HepG2 (cell line): Measurements from ENCODE around the gene RNF182. TPM values are rescaled to one million over a fixed set of nuclear protein-coding genes. Genes with fewer than 3 reads are reported as not detected.

Experiments used
- ATAC-seq: fragments of 200-7000 bp; cut with Tn5 transposase; 3 replicates; pipeline ENCODE4 v1.9.1; 2020; ENCODE audit warnings: mild to moderate bottlenecking, moderate library complexity
- BruUV-seq: library from RNA; stranded (reverse); fragments of 400-500 nt; replicated peaks from 2 replicates; lab custom pipeline; 2021; lab: Mats Ljungman, UMichigan
- CTCF ChIA-PET: fragments of 300-600 bp; formaldehyde crosslinking; extraction: SDS; loops from one replicate; lab custom pipeline; 2021; ENCODE audit warnings: low total read pairs, inconsistent platforms, low intra/inter-chr PET ratio; lab: Yijun Ruan, JAX
- POLR2A ChIA-PET: fragments of 350-600 bp; sonication (Branson Sonifier 250); formaldehyde crosslinking; loops from one replicate; lab custom pipeline; 2020; ENCODE audit warnings: antibody characterized with exemption, inconsistent platforms; lab: Yijun Ruan, JAX
- DNase-seq: peaks from one replicate; pipeline ENCODE4 v3.0.0-alpha.2; 2015; ENCODE audit warnings: low spot score
- FAIRE-seq: peaks from 3 replicates; lab custom pipeline; 2011; peaks lifted over from hg19 to GRCh38; lab: Jason Lieb, UNC
- H2AFZ ChIP-seq: one replicate; pipeline ENCODE4 v1.6.1; 2011; ENCODE audit warnings: low read length, inconsistent platforms
- H3K27ac ChIP-seq: fragments of 300-600 bp; 3 replicates; pipeline ENCODE4 v1.8.0; 2011; ENCODE audit warnings: mixed run types, mild to moderate bottlenecking, mixed read lengths, low read length, inconsistent platforms; ENCODE audit not compliant: insufficient read depth; ENCODE audit errors: extremely low read length
- H3K27me3 ChIP-seq, 2 experiments: fragments of 200-600 bp in 1 of 2; 2 replicates in 1 of 2; 3 replicates in 1 of 2; pipeline versions ENCODE4 v1.6.0 to v1.8.0; 2011; ENCODE audit warnings: low read length in 2 of 2, mild to moderate bottlenecking in 2 of 2, moderate library complexity in 2 of 2, inconsistent platforms in 1 of 2; ENCODE audit not compliant: insufficient read depth in 2 of 2, control insufficient read depth in 1 of 2
- H3K36me3 ChIP-seq, 2 experiments: fragments of 200-600 bp in 1 of 2; replicated peaks in 1 of 2; 2 replicates in 1 of 2; 3 replicates in 1 of 2; pipeline versions ENCODE4 v1.5.1 to v1.8.0; 2011; ENCODE audit warnings: low read length in 2 of 2, inconsistent platforms in 1 of 2; ENCODE audit not compliant: insufficient read depth in 2 of 2, control insufficient read depth in 1 of 2
- H3K4me1 ChIP-seq: 2 replicates; pipeline ENCODE4 v1.5.1; 2012; ENCODE audit warnings: low read length, inconsistent platforms; ENCODE audit not compliant: insufficient read depth
- H3K4me2 ChIP-seq: 2 replicates; pipeline ENCODE4 v1.6.0; 2011; ENCODE audit warnings: low read depth, low read length, inconsistent platforms
- H3K4me3 ChIP-seq, 3 experiments: fragments of 200-600 bp in 1 of 3; sonication (generic), shearing (Covaris generic) in 1 of 3; replicated peaks in 1 of 3; 2 replicates each; pipeline ENCODE4 v1.5.1; 2011 to 2016; ENCODE audit warnings: low read length in 3 of 3, inconsistent platforms in 2 of 3, low read depth in 2 of 3, mild to moderate bottlenecking in 2 of 3, control low read depth in 1 of 3, mixed read lengths in 1 of 3; ENCODE audit not compliant: insufficient read depth in 1 of 3
- H3K79me2 ChIP-seq: one replicate; pipeline ENCODE4 v1.6.1; 2011; ENCODE audit warnings: low read length, inconsistent platforms; ENCODE audit not compliant: insufficient read depth
- H3K9ac ChIP-seq: 2 replicates; pipeline ENCODE4 v1.6.0; 2011; ENCODE audit warnings: mild to moderate bottlenecking, low read depth, low read length, inconsistent platforms; ENCODE audit not compliant: insufficient read depth
- H3K9me3 ChIP-seq: 2 replicates; pipeline ENCODE4 v1.5.1; 2012; ENCODE audit warnings: mild to moderate bottlenecking, low read length
- H4K20me1 ChIP-seq: 2 replicates; pipeline ENCODE4 v1.6.0; 2011; ENCODE audit warnings: inconsistent platforms, mild to moderate bottlenecking, low read length, moderate library complexity; ENCODE audit not compliant: insufficient read depth
- CCAR2 ChIP-seq: fragments of 200-400 bp; formaldehyde crosslinking; optimal IDR thresholded peaks from 2 replicates; pipeline ENCODE3; 2018; ENCODE audit warnings: low read depth, mild to moderate bottlenecking, low read length, moderate library complexity
- CREB1 ChIP-seq, 2 experiments: fragments of 450-650 bp in 1 of 2; IDR thresholded peaks; 2 replicates each; pipeline ENCODE4 v1.6.1; 2016 to 2017; ENCODE audit warnings: control low read depth in 1 of 2, mild to moderate bottlenecking in 1 of 2, missing compliant biosample characterization in 1 of 2, missing genetic modification characterization in 1 of 2
- MLXIP ChIP-seq: sonication (generic); formaldehyde crosslinking; IDR thresholded peaks from 2 replicates; pipeline ENCODE4 v1.9.0; 2021; ENCODE audit warnings: missing genetic modification reagents, borderline replicate concordance
- ZNF160 ChIP-seq: sonication (generic); formaldehyde crosslinking; IDR thresholded peaks from 2 replicates; pipeline ENCODE4 v1.8.0; 2022; ENCODE audit warnings: mild to moderate bottlenecking, inconsistent platforms, missing genetic modification reagents
- ZNF383 ChIP-seq: sonication (generic); formaldehyde crosslinking; IDR thresholded peaks from 2 replicates; pipeline ENCODE4 v1.4.0; 2020; ENCODE audit warnings: missing genetic modification reagents, mild to moderate bottlenecking, borderline replicate concordance
- ZNF691 ChIP-seq: sonication (generic); formaldehyde crosslinking; IDR thresholded peaks from 2 replicates; pipeline ENCODE4 v1.4.0; 2020; ENCODE audit warnings: missing genetic modification reagents, low read depth, mild to moderate bottlenecking, borderline replicate concordance
- ZNF879 ChIP-seq: sonication (generic); formaldehyde crosslinking; IDR thresholded peaks from 2 replicates; pipeline ENCODE4 v1.8.1; 2023; ENCODE audit warnings: missing genetic modification reagents
- WGBS: methylation state at CpG from one replicate; pipeline ENCODE4 v1.1.6; 2017; ENCODE audit warnings: low lambda C conversion rate; 5-methylcytosine and 5-hydroxymethylcytosine counted together
- in situ Hi-C: cut with HindIII; loops from 2 replicates; pipeline ENCODE4 v1.10.0; 2017; ENCODE audit warnings: low pct_unique_long_range_greater_than_20kb; ENCODE audit not compliant: extremely low pct_ligation_motif_present
- intact Hi-C: fragments of 100-400 bp; cut with micrococcal nuclease; formaldehyde crosslinking; loops from one replicate; pipeline ENCODE4 v1.10.0; 2022; ENCODE audit not compliant: unreplicated experiment
- polyA plus RNA-seq, 8 experiments: library from polyadenylated mRNA; depleted of rRNA in 3 of 8; stranded (reverse) in 7 of 8; unstranded in 1 of 8; fragments of >200 nt; fragmentation: Illumina TruSeq in 4 of 8; extraction: Trizol in 4 of 8; gene quantifications; 2 replicates each; pipeline versions ENCODE4 v1.2.1 to v1.2.3, GENCODE V29; 2011 to 2016; ENCODE audit warnings: low read depth in 4 of 8, missing spikeins in 1 of 8, mixed read lengths in 1 of 8; ENCODE audit not compliant: insufficient read depth in 1 of 8
- total RNA-seq, 5 experiments: library from RNA; depleted of rRNA; stranded (reverse); fragments of >200 nt; fragmentation: Illumina TruSeq; extraction: Trizol; gene quantifications; 2 replicates each; pipeline ENCODE4 v1.2.3, GENCODE V29; 2016; ENCODE audit warnings: low read depth in 1 of 5

RNF182 gene
- total and polyA plus RNA-seq, 2 of the 13 experiments (the other 11 are each of a cell fraction or from before 2014, with no cell fraction given): not detected

GRCh38 chr6:13927203-13927602, 2.5 kb downstream of the RNF182 start:
- ATAC-seq: no peak
- Histone ChIP-seq H3K4me3 (no peak overlapping the region), H3K4me2 (no peak overlapping the region), H2AFZ (no peak overlapping the region), H4K20me1 (no peaks in the 10 kb centered on the region), H3K9ac (no peak overlapping the region), H3K27ac (no peak overlapping the region), H3K36me3 (no peaks in the 10 kb centered on the region), H3K4me1 (peaks cover 14% of the 10 kb centered on the region), H3K9me3 (no peaks in the 10 kb centered on the region), H3K79me2 (no peaks in the 10 kb centered on the region), H3K27me3 (peaks cover 4 to 45% of the 10 kb centered on the region in 2 experiments)
- in situ Hi-C loops (no loop called here), intact Hi-C loops (loop anchor here (5.0 kb wide), 1 partner anchor 130 kb away; no protein-coding TSS in a partner anchor)
- CTCF ChIA-PET: no interaction called here
- POLR2A ChIA-PET: no interaction called here
- no peak for DNase-seq
- no TSS peak for BruUV-seq
- 1% methylated on average over 3 of the region's 3 CpGs for whole genome bisulfite sequencing
- no peak for FAIRE-seq
- TF ChIP-seq ZNF691 (CRISPR knock-in tag): no peak
- no peak for TF ChIP-seq ZNF879
- TF ChIP-seq CCAR2: no peak
- peak; percentile 83; the same call in 1 of the 2 replicates for TF ChIP-seq ZNF160 (CRISPR knock-in tag)
- no peak for TF ChIP-seq MLXIP
- TF ChIP-seq CREB1 (IDR thresholded peaks at IDR 0.05): peak; percentile 66
- TF ChIP-seq CREB1 (CRISPR knock-in tag; IDR thresholded peaks at IDR 0.05): no peak
- TF ChIP-seq ZNF383 (CRISPR knock-in tag): no peak
